Body of pancreas (tissue), 4 donors: ENCODE measurements around the gene SLC12A7.

Experiments used
- CTCF ChIP-seq, 7 experiments: fragments of 450-650 bp in 4 of 7; fragments of 200-600 bp in 3 of 7; sonication (generic) in 3 of 7; IDR thresholded peaks; one replicate each; pipeline ENCODE4 v1.5.1; 2016 to 2019; ENCODE audit warnings: antibody characterized with exemption in 7 of 7
- POLR2A ChIP-seq, 3 donors: fragments of 450-650 bp; IDR thresholded peaks; one replicate each; pipeline ENCODE4 v1.6.1; 2016; ENCODE audit warnings: antibody characterized with exemption in 3 of 3, mild to moderate bottlenecking in 2 of 3

GRCh38 chr5:1086137-1086536 is 25.7 kb downstream of the SLC12A7 start:
- TF ChIP-seq CTCF (IDR thresholded peaks at IDR 0.05) (no peak), POLR2A (IDR thresholded peaks at IDR 0.05) (no peak)
